Posterior cingulate gyrus (tissue), 11 donors: ENCODE data around the gene CMTM4.
"Not testable (repeated sequence)": the region's sequence is repeated elsewhere in the genome, so short reads cannot be mapped to it uniquely, and the experiment has no call there.

Source experiments
- DNase-seq, 10 donors: peaks; one replicate each; pipeline versions ENCODE4 v3.0.0 to v3.0.0-alpha.2; 2020 to 2021; ENCODE audit warnings: mixed read lengths in 3 of 10
- intact Hi-C: fragments of 100-400 bp; cut with DNase I; formaldehyde crosslinking; loops from one replicate; pipeline ENCODE4 v1.15.1; 2023

The CMTM4 gene

DNA sequence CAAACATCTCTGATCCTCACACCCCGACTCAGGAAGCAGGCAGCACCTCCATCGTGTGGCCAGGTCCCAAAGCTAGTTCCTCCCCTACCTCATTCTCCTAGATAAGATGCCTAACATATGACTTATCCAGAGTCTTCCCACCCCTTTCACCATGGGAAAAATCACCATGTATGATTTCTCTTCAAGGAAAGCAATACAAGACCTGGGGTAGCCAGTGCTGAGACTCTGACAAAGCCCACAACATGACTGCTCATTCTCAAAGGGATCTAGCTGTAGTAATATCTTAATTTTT is 45.1 kb downstream of the CMTM4 start:
- intact Hi-C loops = no loop called here
- no peak for DNase-seq

DNA sequence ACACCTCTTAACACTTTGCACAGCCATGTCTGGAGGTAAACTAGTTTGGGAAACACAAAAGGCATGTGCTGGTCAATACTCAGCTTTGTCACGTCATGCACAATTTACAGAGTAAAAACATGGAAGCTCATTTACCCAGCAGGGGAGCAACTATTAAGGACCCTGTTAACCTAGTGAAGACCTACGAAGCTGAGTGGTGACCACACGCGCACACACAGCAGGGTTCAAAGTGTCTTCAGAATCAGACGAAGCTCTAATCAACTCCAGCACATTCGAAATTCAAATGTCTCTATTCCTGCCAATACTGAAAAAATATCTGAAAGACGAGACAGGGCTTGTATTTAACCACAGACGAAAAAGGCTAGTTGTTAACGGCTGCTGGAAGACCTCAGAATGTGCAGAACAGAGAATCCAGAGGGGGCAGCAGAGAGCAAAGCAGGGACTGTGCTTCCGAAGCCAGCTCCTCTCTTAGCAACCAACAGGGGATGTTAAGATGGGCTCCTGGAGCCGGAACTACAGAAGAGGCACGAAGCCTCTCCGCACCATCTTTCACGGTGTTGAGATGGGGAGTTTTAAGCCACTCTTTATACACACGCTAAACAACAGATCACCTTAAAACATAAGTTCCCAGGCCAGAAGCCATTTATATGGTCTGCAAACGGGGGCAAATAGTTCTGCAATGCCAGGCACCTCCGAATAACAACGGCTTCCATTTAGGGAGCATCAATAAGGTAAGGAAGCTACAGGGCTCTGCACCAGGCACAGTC is 45.7 kb downstream of the CMTM4 start:
- intact Hi-C loops = no loop called here
- peak; percentile 65 to 96 (median 84) for DNase-seq

DNA sequence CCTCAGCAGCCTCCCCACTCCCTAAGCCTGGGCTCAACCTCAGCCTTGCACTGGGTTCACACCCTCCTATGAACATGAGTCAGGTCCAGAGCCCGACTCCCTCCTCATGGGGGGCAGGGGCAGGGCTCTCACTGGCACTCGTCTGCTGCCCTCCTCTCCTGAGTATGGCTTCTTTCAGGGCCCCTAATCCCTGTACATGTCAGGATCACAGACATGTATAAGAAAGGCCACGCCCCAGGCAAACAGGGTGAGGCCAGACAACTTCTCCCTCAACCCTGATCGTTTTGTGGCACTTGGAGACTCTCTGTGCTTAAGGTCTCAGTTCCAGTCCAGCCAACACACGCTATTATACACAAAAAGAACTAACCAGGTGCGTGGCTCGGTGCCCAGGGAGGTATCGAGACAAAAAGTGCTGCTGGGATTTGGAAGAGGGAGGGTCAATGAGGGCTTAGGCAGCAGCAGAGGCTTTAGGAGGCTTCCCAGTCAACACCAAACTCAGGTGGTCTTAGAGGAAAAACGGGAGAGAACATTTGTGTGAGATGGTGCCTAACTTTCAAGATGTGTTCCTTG is 46.8 kb downstream of the CMTM4 start:
- DNase-seq = no peak
- intact Hi-C loops = no loop called here

DNA sequence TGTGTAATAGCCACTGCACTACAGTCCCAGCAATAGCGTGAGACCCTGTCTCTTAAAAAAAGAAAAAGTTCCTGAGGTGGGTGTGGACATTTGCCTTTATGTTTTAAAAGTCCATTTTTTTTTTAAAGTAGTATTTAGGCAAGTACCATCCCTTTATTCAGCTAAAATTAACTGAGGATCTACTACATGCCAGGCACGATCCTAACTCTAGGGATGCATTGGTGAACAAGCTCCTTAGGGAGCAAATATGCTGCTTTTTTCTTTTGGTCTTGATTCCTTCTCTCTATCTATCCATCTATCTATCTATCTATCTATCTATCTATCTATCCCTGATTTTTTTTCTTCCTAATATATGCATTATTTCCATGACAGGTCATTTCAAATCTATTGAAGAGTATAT is 47.4 kb downstream of the CMTM4 start:
- intact Hi-C loops = no loop called here
- DNase-seq = no peak

DNA sequence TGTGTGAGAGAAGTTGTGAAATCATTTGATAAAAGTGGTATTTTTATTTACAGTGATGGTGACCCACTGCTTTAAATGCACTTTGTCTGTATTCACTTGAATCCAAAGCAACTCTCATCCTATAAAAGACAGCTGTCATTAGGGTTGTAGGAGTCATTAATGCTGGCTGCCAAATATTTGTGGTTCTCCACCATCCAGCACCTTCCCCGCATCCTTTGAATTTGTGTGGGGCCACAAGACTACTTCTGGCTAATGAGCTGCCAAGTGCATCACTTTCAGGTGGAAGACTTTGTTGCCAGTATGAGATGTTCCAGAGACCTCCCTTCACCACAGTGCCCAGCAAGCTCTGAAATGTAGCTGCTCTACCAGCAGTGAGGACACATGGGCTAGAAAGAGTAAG is 48.7 kb downstream of the CMTM4 start:
- intact Hi-C loops = no loop called here
- DNase-seq = no peak

DNA sequence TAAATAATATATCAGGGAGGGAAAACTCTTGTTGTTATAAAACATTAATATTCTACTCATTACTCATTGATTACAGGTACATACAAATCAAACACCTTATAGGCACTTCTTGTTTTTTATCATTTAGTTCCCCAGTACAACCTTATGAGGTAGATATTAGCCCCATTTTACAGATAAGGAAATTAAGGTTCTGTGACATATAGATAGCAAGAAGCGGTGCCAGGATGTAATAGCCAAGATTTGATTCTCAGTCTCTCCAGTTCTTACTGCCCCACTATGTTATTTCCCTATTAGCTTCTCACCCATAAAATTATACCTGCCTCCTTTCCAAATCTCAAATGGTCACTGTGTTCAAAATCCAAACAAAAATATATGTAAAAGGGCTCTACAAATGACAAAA is 55.2 kb downstream of the CMTM4 start:
- intact Hi-C loops = no loop called here
- no peak for DNase-seq

DNA sequence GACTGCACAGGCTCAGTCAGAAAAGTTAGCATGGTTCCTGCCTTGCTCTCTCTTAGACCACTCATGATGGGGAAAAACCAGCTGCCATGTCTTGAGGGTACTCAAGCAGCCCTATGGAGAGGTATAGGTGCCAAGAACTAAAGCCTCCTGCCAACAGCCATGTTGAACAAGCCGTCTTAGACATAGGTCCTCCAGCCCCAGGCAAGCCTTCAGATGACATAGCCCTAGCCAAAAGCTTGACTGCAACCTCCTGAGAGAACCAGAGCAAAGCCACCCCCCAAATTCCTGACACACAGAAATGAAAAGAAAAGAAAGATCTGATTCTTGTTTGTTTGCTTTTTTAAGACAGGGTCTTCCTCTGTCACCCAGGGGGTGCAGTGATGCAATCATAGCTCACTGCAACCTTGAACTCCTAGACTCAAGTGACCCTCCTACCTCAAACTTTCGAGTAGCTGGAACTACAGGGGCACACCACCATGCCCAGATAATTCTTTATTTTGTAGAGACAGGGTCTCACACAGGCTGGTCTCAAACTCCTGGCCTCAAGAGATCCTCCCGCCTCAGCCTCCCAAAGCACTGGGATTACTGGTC is 55.7 kb downstream of the CMTM4 start:
- DNase-seq = no peak

DNA sequence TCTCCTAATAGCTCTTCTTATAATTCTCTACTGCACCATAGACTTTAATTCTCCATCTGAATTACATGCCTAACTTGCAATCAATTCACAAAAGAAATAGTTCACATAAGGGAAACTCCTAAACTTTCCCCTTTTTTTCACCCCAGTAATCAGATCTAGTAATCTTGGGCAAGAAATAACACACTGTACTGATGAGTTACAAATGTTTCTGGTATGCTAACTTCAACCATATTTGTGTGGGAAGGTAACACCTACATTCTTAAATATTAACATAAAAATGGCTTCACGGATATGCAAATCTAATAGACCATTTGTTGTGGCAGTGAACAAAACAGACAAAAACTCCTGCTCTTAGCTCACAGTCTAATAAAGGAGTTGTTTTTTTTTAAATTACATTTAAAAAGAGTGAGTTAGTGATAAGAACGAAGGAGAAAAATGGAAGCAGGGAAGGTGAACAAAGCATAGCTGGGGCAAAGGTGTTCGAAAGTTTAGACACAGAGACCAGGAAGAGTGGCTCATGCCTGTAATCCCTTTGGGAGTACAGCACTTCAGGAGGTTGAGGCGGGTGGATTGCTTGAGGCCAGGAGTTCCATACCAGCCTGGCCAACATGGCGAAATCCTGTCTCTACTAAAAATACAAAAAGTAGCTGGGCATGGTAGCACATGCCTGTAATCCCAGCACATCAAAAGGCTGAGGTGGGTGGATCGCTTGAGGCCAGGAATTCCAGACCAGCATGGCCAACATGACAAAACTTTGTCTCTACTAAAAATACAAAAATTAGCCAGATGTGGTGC is 57.3 kb downstream of the CMTM4 start:
- DNase-seq = no peak
- intact Hi-C loops = no loop called here

More for the DNA sequence above, 55.7 kb downstream of the CMTM4 start:
- intact Hi-C loops = no loop called here

DNA sequence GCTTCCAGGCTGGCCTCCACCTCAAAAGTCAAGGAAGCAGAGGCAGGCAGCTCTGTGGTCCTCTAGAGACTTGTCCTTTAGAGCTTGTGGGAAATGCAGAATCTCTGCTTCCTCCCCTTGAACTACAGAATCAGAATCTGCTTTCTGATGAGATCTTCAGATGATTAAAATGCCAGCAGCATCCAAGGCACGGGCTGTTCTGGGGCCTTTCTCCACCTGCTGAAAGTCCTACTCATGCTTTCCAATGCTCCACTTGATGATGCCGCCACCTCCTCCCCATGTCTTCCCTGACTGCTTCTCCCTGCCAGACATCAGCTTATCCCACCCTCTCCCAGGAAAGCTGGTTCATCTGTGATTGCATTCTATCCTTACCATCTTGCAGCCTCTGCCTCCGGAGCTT is 58.7 kb downstream of the CMTM4 start:
- no peak for DNase-seq
- intact Hi-C loops = no loop called here

DNA sequence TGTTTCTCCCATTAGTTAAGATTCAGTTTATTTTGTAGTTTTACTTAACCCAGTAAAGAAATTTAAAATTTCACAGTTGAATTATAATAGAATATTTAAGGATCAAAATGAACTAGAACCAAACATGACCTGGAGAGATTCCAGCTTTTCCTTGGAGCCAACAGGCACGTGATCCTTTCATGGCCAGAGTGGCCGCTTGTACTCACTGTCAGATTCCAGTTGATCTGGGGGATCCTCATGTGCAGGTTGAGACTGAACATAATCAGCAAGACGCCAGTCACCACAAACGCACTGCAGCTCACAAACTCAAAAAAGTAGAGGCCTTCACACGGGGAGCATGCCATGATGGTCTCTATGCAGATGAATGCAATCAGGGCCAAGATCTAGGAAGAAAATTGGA is 60.3 kb downstream of the CMTM4 start:
- intact Hi-C loops = no loop called here

DNA sequence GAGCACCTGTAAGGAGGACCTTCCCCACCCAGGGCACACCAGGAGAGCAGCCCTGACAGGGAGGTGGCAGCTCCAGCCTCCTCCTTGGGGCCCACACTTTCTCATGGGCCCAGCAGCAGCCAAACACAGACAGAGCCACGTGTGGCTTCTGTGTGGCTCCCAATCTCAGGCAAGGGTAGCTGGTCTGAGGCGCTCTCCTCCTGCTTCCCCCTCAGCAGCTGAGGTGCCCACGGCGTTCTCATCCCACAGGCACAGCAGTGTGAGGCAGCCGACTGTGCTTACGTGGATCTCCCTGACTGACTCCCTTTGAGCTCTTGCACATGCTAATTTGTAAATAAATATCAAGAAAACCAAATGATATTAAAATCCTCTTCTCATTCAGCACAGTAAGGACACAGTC is 61.1 kb downstream of the CMTM4 start:
- DNase-seq = peak in 3 of 10 donors; percentile 43 to 81 (median 79)
- intact Hi-C loops = no loop called here

More for the DNA sequence above, 60.3 kb downstream of the CMTM4 start:
- no peak for DNase-seq

DNA sequence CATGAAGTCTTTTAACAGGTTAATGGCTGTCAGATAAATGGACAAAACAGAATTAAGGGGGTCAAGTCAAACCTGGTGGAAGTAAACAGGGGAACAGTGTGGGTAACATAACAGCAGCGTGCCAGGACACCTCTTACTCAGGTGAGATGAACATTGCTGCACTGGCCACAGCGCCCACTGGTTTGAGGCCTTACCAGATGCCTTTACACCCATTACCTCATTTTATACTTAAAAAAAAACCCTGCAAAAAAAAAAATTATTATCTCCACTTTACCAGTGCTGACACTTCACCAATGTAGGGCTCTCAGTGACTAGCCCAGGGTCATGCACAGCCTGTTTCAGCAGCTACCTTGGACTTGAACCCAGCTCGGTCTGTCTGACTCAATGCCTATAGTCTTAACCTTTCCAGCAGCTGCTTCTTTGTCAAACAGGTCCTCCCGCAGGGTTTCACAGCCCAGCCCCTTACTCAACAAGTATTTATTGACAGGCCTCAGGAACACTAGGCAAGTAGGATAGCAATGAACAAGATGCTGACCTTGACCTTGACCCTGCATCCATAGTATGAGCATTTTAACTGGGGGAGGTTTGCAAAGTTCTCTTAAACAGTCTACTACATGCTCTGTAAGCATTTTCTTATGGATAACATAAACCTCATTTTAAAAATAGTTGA is 61.9 kb downstream of the CMTM4 start:
- no peak for DNase-seq
- intact Hi-C loops = no loop called here

DNA sequence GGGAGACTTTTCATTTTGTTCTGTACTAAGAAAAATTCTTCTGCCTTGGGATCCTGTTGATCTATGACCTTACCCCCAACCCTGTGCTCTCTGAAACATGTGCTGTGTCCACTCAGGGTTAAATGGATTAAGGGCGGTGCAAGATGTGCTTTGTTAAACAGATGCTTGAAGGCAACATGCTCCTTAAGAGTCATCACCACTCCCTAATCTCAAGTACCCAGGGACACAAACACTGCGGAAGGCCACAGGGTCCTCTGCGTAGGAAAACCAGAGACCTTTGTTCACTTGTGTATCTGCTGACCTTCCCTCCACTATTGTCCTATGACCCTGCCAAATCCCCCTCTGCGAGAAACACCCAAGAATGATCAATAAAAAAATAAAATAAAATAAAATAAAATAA is 65.0 kb downstream of the CMTM4 start:
- intact Hi-C loops, DNase-seq: not testable (repeated sequence)

DNA sequence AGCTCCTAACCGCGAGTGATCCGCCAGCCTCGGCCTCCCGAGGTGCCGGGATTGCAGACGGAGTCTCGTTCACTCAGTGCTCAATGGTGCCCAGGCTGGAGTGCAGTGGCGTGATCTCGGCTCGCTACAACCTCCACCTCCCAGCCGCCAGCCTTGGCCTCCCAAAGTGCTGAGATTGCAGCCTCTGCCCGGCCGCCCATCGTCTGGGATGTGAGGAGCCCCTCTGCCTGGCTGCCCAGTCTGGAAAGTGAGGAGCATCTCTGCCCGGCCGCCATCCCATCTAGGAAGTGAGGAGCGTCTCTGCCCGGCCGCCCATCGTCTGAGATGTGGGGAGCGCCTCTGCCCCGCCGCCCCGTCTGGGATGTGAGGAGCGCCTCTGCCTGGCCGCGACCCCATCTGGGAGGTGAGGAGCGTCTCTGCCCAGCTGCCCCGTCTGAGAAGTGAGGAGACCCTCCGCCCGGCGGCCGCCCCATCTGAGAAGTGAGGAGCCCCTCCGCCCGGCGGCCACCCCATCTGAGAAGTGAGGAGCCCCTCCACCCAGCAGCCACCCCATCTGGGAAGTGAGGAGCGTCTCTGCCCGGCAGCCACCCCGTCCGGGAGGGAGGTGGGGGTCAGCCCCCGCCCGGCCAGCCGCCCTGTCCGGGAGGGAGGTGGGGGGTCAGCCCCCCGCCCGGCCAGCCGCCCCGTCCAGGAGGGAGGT is 65.8 kb downstream of the CMTM4 start:
- DNase-seq, intact Hi-C loops: not testable (repeated sequence)

DNA sequence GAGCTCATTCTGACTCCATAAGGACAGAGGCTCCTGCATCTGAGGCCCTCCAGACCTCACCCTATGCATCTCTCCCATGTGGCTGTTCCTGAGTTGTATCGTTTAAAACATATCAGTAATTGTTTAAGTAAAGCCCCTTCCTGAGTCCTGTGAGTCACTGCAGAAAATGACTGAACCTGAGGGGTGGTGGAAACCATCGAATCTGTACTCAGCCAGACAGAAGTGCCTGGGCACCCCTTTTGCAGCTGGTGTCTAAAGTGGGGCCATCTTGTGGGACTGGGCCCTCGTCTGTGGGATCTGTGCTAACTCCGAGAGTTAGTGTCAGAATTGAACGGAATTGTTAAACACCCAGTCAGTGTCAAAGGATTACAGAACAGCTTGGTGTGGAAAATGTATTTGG is 66.7 kb downstream of the CMTM4 start:
- intact Hi-C loops = no loop called here
- DNase-seq = no peak

DNA sequence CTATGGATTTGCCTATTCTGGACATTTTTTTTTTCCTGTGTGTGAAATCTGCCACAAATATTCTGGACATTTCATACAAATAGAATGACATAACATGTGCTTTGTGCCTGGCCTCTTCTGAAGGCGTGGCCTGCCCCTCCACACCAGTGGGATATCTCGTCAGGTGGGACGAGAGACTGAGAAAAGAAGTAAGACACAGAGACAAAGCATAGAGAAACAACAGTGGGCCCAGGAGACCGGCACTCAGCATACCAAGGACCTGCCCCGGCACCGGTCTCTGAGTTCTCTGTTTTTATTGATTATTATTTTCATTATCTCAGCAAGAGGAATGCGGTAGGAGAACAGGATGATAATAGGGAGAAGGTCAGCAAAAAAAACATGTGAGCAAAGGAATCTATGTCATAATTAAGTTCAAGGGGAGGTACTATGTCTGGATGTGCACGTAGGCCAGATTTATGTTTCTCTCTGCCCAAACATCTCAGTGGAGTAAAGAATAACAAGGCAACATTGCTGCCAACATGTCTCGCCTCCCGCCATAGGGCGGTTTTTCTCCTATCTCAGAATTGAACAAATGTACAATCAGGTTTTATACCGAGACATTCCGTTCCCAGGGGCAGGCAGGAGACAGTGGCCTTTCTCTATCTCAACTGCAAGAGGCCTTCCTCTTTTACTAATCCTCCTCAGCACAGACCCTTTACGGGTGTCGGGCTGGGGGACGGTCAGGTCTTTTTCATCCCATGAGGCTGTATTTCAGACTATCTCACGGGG is 68.7 kb downstream of the CMTM4 start:
- DNase-seq = peak in 1 of 10 donors; percentile 27
- intact Hi-C loops = not testable (repeated sequence)

DNA sequence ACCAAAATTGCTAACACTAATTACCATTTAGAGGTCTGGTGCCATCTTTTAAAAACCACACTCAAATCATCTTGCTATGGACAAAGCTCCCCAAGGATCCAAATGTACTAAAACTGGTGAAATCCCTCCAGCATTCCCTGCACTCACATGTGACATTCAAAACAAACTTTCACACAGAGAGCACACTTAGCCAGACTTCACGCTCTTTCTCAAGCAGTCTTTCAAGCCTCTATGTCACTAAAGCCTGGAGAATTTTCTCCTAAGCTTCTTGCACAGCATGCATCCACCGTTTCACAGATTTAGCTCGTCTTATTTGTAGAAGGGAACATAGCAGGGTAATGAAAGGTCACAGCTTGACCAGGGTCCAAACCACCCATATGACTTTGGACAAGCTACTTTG is 72.8 kb downstream of the CMTM4 start:
- no peak for DNase-seq
- intact Hi-C loops = no loop called here

DNA sequence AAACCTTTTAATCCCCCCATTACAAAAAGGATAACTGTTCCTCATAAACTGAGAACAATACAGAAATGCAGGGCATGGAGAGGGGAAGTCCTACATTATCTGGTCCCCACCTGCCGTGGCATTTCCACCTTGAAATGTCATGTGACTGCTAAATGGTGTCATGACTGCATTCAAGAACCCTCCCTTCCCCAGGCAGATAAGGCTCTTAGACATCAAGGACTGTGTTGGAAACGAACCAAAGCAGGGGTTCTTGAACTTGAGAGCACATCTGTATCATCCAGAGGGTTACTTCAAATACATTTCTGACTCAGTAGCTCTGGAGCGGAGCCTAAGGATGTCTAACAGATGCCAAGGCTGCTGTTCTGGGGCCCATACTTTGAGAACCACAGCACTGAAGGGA is 73.7 kb downstream of the CMTM4 start:
- no peak for DNase-seq
- intact Hi-C loops = no loop called here

DNA sequence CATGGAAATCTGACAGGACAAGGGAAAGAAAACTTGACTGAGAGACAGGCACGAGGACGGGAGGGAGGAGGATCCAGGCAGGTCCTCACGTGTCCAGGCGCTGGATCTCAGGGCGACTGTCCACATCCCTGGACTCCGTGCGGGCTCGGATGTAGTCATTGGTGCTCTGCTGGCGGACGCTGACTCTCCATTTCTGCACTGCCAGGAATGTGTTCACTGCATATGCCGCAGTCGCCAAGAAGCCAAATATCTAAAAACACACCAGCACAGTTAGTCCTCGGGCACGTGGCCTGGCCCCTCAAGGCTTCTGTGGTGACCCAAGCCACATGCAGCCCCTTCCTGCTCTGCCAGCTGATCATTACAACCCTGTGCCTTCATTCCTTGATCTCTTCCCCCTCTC is 74.6 kb downstream of the CMTM4 start:
- intact Hi-C loops = no loop called here
- DNase-seq = peak in 3 of 10 donors; percentile 53 to 90 (median 85)

DNA sequence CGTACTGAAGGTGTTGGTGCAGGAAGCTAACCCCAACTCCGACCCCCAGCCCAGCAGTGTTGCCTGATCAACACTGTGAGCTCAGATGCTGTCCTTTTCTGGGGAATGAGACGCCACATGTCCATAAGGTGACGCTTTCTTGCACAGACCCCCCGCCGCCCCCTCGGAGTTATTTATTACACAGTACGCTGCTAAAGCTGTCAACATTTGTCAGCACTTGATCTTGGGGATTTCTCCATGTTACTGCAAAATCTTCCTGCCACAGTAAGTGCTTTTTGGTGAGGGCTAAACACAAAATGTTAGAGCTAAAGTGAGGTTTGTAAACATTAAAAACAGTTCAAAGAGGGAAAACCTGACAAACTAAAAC is 76.1 kb downstream of the CMTM4 start:
- no peak for DNase-seq

More for the DNA sequence above, 76.1 kb downstream of the CMTM4 start:
- intact Hi-C loops = no loop called here
